LNCAP (cell line): ENCODE data around the gene BGN.

Experiments
- TF ChIP-seq, protein P1 (sequence below): fragments of 450-650 bp; IDR thresholded peaks from 2 replicates; pipeline ENCODE4 v1.5.1; 2017; ENCODE audit warnings: mild to moderate bottlenecking

BGN gene

DNA sequence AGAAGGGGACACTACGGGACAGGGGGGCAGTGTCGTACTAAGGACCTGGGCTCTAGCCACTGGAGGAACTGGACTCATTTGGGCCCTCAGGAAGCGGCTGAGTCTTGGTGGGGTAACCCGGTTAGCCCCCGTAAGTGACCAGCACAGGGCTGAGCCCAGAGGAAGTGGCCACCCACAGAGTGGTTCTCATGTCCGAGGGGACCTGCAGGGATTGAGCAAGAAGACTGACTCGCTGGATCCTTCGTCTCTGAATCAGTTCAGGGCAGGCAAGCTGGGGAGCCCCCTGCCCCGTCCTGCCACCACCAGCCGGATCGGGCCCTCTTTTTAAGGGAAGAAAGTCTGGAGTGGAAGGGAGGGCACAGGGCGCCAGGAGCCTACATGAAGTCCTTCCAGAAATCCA lies 719 bp upstream of the BGN start:
- TF ChIP-seq, protein P1, sequence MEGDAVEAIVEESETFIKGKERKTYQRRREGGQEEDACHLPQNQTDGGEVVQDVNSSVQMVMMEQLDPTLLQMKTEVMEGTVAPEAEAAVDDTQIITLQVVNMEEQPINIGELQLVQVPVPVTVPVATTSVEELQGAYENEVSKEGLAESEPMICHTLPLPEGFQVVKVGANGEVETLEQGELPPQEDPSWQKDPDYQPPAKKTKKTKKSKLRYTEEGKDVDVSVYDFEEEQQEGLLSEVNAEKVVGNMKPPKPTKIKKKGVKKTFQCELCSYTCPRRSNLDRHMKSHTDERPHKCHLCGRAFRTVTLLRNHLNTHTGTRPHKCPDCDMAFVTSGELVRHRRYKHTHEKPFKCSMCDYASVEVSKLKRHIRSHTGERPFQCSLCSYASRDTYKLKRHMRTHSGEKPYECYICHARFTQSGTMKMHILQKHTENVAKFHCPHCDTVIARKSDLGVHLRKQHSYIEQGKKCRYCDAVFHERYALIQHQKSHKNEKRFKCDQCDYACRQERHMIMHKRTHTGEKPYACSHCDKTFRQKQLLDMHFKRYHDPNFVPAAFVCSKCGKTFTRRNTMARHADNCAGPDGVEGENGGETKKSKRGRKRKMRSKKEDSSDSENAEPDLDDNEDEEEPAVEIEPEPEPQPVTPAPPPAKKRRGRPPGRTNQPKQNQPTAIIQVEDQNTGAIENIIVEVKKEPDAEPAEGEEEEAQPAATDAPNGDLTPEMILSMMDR, result no peak

DNA sequence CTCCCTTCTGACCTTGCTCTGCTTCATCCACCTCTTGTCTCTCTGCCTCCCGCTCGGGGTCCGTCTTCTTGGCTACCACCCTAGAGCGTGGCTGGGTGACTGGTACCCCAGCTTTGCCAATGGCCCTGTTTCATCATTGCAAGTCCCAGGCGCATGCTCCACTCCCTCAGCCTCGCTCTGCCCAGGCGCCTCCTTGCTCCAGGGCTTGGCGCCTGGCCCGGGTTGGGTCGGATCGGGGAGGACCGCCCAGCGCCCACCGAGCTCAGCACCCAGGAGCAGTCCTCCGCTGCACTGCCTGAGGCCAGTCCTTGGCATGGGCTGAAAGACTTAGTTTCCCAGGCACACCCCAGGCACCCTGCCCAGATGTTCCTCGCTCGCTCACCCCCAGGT lies 577 bp downstream of the BGN start:
- TF ChIP-seq, protein P1, result no peak

DNA sequence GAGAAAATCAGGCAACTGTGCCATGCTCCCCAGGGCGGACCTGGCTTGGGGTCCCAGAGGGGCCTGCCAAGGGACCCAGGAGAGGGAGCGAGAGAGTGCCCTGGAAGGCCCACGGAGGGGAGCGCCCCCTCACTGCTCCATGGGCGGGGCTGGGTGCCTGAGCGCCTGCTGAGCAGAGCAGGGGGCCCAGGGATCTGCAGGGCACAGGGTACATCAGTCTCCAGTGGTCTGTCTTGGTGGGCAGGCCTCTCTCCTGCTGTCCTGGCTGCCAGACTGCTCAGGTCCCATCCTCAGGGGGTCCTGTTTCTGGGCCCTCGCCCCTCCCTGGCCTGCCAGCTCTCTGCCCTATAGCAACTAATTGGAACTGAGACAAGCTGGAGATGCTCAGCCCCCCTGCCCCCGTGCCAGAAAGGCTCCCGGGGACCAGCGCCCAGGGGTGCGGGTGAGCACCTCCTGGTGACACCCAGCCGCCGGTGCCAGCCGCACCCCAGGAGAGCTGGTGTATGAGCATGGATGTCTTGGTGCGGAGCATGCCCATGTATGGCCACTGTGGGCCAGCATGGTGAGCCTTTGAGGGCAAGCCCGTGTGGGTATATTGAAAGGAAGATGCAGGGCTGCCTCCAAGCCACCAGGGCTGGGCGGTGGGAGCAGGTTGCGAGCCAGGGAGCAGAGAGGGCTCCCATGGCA lies 1.3 kb downstream of the BGN start:
- TF ChIP-seq, protein P1, result no peak

DNA sequence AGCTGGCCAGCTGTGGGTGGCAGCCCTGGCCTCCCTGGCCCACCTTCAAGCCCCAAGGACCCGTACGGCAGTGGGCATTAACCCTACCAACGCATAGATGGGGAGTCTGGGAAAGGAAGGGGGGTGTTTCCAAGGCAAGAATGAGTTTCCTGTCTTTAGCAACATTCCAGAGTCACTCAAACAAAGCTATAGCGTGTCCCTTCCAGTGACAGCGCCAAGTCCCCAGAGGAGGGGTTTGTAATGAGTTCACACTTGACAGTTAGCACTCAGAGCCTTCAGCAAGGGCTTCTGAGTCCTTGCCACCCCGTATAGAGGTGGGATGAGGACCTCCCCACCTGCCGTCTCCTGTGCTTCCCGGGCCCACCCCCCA lies 1.8 kb downstream of the BGN start:
- TF ChIP-seq, protein P1, result no peak

DNA sequence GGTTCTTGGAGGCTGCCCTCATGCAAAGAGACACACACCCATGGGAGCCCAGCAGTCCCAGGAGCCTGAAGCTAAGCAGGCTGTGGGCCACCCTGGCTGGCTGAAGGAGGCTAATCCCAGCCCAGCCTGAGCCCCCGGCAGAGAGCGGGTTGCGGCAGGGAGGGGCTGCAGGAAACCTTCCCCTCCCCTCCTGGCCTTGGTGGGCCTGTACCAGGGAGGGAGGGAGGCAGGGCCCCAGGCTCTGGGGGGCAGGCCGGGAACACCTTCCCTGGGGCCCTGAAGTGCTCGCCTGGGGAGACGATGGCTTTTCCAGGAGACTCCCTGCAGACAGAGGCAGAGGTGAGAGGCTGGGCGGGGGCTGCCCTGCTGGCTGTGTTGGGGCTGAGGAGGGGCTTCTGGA lies 3.7 kb downstream of the BGN start:
- TF ChIP-seq, protein P1, result no peak

DNA sequence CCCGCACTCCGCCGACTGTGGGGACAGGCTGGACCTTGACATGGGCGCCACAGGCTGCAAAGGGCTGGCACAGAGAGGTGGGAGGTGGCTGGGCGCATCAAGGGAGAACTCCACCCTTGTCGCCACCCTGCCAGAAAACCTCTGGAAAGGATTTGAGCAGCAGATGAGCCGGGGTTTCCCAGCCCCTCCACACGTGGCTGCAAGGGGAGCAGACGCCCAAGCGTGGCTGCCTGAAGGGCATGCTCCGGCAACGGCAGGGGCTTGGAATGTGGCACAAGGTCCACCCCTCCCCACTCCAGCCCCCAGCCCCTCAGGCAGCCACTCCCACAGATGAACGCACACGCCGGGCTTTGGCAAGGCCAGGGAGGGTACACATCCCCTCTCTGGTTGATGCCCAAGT lies 4.6 kb downstream of the BGN start:
- TF ChIP-seq, protein P1, result no peak

DNA sequence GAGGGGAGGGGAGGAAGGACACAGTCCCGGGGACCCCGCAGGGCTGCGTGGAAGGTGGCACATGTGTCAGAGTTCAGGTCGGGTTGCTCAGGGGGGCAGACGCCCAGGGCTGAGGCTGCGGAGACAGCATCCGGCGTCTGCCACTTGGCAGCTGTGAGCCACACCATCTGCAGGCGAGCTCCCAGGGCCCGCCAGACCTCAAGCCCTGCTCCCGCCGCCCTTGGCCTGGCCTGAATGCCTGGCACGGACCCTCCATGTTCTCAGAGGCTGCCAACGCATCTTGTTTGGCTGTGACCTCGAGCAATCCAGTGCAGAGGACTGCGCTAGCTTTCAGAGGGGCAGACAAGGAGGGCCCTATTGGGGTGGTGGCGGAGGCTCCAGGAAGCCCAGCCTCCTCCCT lies 5.1 kb downstream of the BGN start:
- TF ChIP-seq, protein P1, result no peak
